Fibroblast of lung (primary cell): ENCODE measurements around the gene ZBTB34.

ENCODE experiments used
- CTCF ChIP-seq, 2 donors: IDR thresholded peaks in 1 of 2; conservative IDR thresholded peaks in 1 of 2; 1 replicate in 1 of 2; 2 replicates in 1 of 2; pipeline ENCODE4 v1.5.1; 2011 to 2012; ENCODE audit warnings: low read length in 2 of 2, control low read depth in 1 of 2, inconsistent platforms in 1 of 2, low read depth in 1 of 2, mild to moderate bottlenecking in 1 of 2
- EZH2 ChIP-seq: IDR thresholded peaks from 2 replicates; pipeline ENCODE4 v1.5.1; 2012; ENCODE audit warnings: low read length, control low read depth, mild to moderate bottlenecking; ENCODE audit errors: missing control alignments

GRCh38 chr9:126861707-126862103 lies 1.3 kb downstream of the ZBTB34 start:
- TF ChIP-seq CTCF (conservative IDR thresholded peaks at IDR 0.05 in 1 of 2, IDR thresholded peaks at IDR 0.05 in 1 of 2; ENCODE audit: low read depth in 1 of 2, low read length in 2 of 2) = no peak
- TF ChIP-seq EZH2 = no peak
